ENCODE measurements around the gene NR1D2.

NR1D2 gene

GRCh38 chr3:23991683-23992628 lies 46.9 kb downstream of the NR1D2 start:
- DNase-seq (ENCODE audit: extremely low spot score): no peak
- ChIA-PET CTCF (interaction anchor here (0.6 to 1.2 kb wide), 3 partner anchors 245 to 692 kb away, joined by 3 to 4 read pairs (median 3); no protein-coding TSS in a partner anchor), POLR2A (interaction anchor here (1.2 kb wide), 1 partner anchor 75 kb away, joined by 9 read pairs; the partner anchor contains the start of genes NKIRAS1 and RPL15)

DNA sequence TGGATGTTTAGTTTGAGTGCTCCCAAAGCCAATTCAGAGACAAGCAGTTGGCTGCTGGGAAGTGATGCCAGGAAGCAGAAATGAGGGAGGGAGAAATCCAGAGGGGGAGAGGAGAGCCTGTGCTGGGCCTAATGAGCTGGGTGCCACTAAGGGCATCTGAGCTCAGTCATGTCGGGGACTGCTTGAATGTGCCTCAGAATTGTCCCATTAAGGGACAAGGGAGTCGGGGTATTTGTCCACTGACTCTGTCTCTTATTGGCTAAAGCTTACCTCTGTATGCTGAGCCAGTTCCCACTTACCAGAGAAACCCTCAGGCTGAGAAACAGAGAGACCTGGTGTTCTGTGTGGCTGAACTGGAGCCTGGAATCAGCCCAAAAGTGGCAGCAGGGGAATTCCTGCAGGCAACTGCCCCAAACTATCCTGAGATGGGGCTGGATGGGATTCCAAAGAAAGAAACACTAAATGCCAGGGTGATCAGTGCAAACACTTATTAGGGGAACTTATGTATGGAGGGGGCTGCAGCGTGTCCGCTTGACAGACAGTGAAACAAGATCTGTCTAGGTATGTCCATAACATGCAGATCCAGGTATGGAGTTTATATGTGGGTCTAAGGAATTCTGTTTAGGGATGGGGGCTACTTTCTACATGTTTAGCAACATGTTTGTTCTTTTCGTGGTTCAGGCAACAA lies 48.6 kb downstream of the NR1D2 start:
- no peak for DNase-seq (ENCODE audit: extremely low spot score)
- TF ChIP-seq BHLHE40 (IDR thresholded peaks at IDR 0.05; ENCODE audit: borderline replicate concordance): no peak
- TF ChIP-seq TARDBP (IDR thresholded peaks at IDR 0.05): no peak
- TF ChIP-seq LEF1 (IDR thresholded peaks at IDR 0.05; ENCODE audit: borderline replicate concordance): no peak
- no peak for TF ChIP-seq NFRKB (IDR thresholded peaks at IDR 0.05)
- TF ChIP-seq L3MBTL2 (conservative IDR thresholded peaks at IDR 0.05): no peak
- no peak for TF ChIP-seq ARNT (IDR thresholded peaks at IDR 0.05)
- no peak for TF ChIP-seq SUZ12 (IDR thresholded peaks at IDR 0.05)
- no peak for TF ChIP-seq PKNOX1 (IDR thresholded peaks at IDR 0.05)
- POLR2A ChIA-PET: no interaction called here
- CTCF ChIA-PET: interaction anchor here (1.2 kb wide), 1 partner anchor 690 kb away, joined by 4 read pairs; no protein-coding TSS in a partner anchor

More at GRCh38 chr3:23991683-23992628, 46.9 kb downstream of the NR1D2 start:
- no peak for TF ChIP-seq TARDBP (IDR thresholded peaks at IDR 0.05)
- no peak for TF ChIP-seq SUZ12 (IDR thresholded peaks at IDR 0.05)
- no peak for TF ChIP-seq ARNT (IDR thresholded peaks at IDR 0.05)
- TF ChIP-seq CTBP1 (IDR thresholded peaks at IDR 0.05; ENCODE audit: borderline replicate concordance): no peak
- no peak for TF ChIP-seq SP1 (IDR thresholded peaks at IDR 0.05)
- TF ChIP-seq BHLHE40 (IDR thresholded peaks at IDR 0.05; ENCODE audit: borderline replicate concordance): no peak
- no peak for TF ChIP-seq HDGF (IDR thresholded peaks at IDR 0.05; ENCODE audit: borderline replicate concordance)
- no peak for TF ChIP-seq L3MBTL2 (conservative IDR thresholded peaks at IDR 0.05)

GRCh38 chr3:23994244-23994569 lies 49.1 kb downstream of the NR1D2 start:
- POLR2A ChIA-PET: no interaction called here
- DNase-seq (ENCODE audit: extremely low spot score): no peak
- CTCF ChIA-PET: no interaction called here
- TF ChIP-seq ZNF384 (IDR thresholded peaks at IDR 0.05): no peak
- no peak for TF ChIP-seq BHLHE40 (IDR thresholded peaks at IDR 0.05; ENCODE audit: borderline replicate concordance)
- no peak for TF ChIP-seq HDGF (IDR thresholded peaks at IDR 0.05; ENCODE audit: borderline replicate concordance)
- no peak for TF ChIP-seq ELF4 (IDR thresholded peaks at IDR 0.05)
- no peak for TF ChIP-seq SP1 (IDR thresholded peaks at IDR 0.05)
- TF ChIP-seq ARNT (IDR thresholded peaks at IDR 0.05): no peak
- TF ChIP-seq TARDBP (IDR thresholded peaks at IDR 0.05): no peak

DNA sequence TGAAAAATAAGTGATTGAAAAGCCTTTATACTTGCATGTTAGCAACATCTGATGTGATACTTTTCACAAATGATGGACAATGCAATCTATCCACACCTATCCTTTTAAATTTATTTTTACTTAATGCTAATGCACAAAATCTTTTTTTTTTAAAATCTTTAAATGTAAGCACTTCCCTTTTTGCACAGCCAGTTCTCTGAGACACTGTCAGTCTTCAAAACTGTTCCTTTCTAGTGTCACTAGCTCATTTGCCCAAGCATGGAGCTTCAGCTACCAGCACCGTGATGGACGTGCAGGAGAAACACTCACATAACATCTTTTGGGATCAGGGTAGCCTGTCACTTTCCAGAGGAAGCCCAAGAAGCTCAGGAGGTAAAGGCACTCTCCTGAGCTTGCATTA lies 50.1 kb downstream of the NR1D2 start:
- ChIA-PET POLR2A (interaction anchor here (1.1 kb wide), 1 partner anchor 78 kb away, joined by 3 read pairs; the partner anchor contains the start of genes NKIRAS1 and RPL15), CTCF (no interaction called here)
- DNase-seq (ENCODE audit: extremely low spot score): no peak

GRCh38 chr3:23996095-23996524 lies 51.0 kb downstream of the NR1D2 start:
- TF ChIP-seq BHLHE40 (IDR thresholded peaks at IDR 0.05; ENCODE audit: borderline replicate concordance) (no peak), TARDBP (IDR thresholded peaks at IDR 0.05) (no peak), LEF1 (IDR thresholded peaks at IDR 0.05; ENCODE audit: borderline replicate concordance) (no peak), ARNT (IDR thresholded peaks at IDR 0.05) (no peak), FOXA1 (IDR thresholded peaks at IDR 0.05) (no peak), FOXM1 (IDR thresholded peaks at IDR 0.05; ENCODE audit: borderline replicate concordance) (no peak), HDGF (IDR thresholded peaks at IDR 0.05; ENCODE audit: borderline replicate concordance) (no peak), NFRKB (IDR thresholded peaks at IDR 0.05) (no peak), L3MBTL2 (conservative IDR thresholded peaks at IDR 0.05) (no peak), CTBP1 (IDR thresholded peaks at IDR 0.05; ENCODE audit: borderline replicate concordance) (no peak), ELF4 (IDR thresholded peaks at IDR 0.05) (no peak), FOXK2 (IDR thresholded peaks at IDR 0.05) (no peak), SP1 (IDR thresholded peaks at IDR 0.05) (no peak), SUZ12 (IDR thresholded peaks at IDR 0.05) (no peak), PKNOX1 (IDR thresholded peaks at IDR 0.05) (no peak), ZNF384 (IDR thresholded peaks at IDR 0.05) (no peak)
- ChIA-PET POLR2A (interaction anchor here (2.1 kb wide), 1 partner anchor 79 kb away, joined by 9 read pairs; the partner anchor contains the start of genes NKIRAS1 and RPL15), CTCF (no interaction called here)
- DNase-seq (ENCODE audit: extremely low spot score): no peak

More for the DNA sequence above, 50.1 kb downstream of the NR1D2 start:
- TF ChIP-seq CTBP1 (IDR thresholded peaks at IDR 0.05; ENCODE audit: borderline replicate concordance): no peak
- no peak for TF ChIP-seq HDGF (IDR thresholded peaks at IDR 0.05; ENCODE audit: borderline replicate concordance)
- no peak for TF ChIP-seq FOXK2 (IDR thresholded peaks at IDR 0.05)
- TF ChIP-seq PKNOX1 (IDR thresholded peaks at IDR 0.05): no peak
- TF ChIP-seq ZNF384 (IDR thresholded peaks at IDR 0.05): no peak
- TF ChIP-seq BHLHE40 (IDR thresholded peaks at IDR 0.05; ENCODE audit: borderline replicate concordance): no peak
- no peak for TF ChIP-seq FOXA1 (IDR thresholded peaks at IDR 0.05)
- TF ChIP-seq FOXM1 (IDR thresholded peaks at IDR 0.05; ENCODE audit: borderline replicate concordance): no peak
- TF ChIP-seq ELF4 (IDR thresholded peaks at IDR 0.05): no peak
- TF ChIP-seq SP1 (IDR thresholded peaks at IDR 0.05): no peak
- no peak for TF ChIP-seq LEF1 (IDR thresholded peaks at IDR 0.05; ENCODE audit: borderline replicate concordance)
- TF ChIP-seq L3MBTL2 (conservative IDR thresholded peaks at IDR 0.05): no peak
- TF ChIP-seq NFRKB (IDR thresholded peaks at IDR 0.05): no peak
- no peak for TF ChIP-seq ARNT (IDR thresholded peaks at IDR 0.05)
